NCI-H146 (cell line): ENCODE data around the gene HOXD11.

Experiments
- DNase-seq: peaks from one replicate; lab custom pipeline; 2025; lab: John Stamatoyannopoulos, UW

The HOXD11 gene

GRCh38 chr2:176149481-176149938 is 42.4 kb downstream of the HOXD11 start:
- no peak for DNase-seq

DNA sequence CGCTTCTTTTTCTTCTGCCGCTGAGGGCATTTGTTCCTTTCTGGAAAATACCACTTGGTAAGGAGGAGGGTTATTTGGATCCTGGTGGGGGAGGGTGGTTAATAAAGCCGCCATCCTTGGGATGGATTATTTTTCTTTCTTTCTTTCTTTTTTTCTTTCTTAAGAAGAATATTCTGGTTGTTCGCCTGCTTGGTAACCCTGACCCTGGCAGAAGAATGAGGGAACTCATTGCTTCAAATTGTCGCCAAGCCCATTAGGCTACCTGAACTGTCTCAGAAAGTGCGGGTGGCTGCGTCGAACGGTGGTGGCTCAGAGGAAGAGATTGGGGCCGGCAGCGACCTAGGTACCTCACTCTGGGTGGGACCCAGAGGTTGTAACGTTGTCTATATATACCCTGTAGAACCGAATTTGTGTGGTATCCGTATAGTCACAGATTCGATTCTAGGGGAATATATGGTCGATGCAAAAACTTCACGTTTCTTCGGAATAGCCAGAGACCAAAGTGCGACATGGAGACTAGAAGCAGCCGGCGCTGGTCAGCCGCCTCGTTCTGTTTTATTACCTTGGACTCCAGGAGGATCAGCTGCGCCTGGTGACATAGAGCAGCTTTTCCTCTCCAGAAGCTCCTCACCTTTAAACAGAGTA is 43.0 kb downstream of the HOXD11 start:
- DNase-seq, result no peak

DNA sequence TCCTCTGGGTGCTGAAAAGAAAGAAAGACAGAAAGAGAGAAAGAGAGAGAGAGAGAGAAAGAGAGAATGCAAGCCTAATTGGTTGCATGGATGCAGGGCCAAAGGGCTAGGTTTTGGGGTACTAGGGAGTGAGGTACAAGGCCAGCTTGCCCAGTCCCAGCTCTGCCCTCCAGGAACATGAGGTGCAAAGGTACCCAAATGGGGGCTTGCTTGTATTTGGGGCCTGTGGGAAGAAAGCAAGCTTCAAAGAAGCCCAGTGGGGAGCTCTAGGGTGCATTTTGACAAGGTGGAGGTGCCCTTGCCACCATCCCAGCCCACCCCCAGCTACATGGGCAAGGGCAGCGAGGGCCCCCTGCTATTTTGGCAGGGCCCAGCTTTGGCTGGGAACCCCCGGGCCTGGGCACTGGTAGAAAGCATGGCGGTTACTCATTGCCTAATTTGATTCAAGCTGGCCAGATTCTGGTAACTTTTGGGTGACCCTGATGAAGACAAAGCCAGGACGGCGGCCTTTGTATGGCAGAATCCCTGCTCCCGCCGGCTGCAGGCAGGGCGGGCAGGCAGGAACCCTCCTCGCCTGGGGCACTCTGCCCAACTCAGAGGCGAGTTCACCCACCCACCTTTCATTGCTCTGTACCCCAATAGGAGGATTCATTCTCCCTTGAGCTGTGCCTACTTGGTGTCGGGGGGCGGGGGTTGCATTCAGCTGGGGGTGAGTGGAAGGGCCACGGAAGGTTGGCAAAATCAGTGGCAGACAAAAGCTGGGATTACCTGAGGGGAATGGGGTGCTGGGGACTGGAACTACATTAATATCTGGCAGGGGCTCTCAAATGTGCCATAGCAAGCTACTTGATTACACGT is 43.7 kb downstream of the HOXD11 start:
- no peak for DNase-seq

DNA sequence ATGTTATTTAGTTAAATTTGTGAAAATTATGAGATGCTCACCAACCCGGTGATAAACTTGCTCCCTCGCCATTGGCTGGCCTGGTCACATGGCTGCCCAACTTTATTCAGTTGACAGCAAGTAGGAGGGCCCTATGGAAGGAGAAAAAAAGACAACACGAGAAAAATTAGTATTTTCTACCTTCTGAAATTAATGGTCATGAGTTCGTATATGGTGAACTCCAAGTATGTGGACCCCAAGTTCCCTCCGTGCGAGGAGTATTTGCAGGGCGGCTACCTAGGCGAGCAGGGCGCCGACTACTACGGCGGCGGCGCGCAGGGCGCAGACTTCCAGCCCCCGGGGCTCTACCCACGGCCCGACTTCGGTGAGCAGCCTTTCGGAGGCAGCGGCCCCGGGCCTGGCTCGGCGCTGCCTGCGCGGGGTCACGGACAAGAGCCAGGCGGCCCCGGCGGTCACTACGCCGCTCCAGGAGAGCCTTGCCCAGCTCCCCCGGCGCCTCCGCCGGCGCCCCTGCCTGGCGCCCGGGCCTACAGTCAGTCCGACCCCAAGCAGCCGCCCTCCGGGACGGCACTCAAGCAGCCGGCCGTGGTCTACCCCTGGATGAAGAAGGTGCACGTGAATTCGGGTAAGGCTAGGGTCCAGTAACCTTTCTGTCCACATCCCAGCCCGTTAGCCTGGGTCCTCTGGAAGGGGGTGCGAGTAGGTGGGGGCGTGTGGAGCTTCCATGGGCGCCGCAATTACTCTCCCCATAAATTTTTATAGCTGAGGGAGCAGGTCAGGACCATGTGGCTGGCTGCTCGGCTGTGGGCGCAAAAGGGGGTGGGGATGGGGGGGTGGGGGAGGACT is 44.6 kb downstream of the HOXD11 start, which contains the start of gene HOXD4:
Gene HOXD4, plus strand, starts transcription at position 109 of the 846 bp plus-strand sequence. Its CDS starts 84 bp downstream, at position 193.
- no peak for DNase-seq

DNA sequence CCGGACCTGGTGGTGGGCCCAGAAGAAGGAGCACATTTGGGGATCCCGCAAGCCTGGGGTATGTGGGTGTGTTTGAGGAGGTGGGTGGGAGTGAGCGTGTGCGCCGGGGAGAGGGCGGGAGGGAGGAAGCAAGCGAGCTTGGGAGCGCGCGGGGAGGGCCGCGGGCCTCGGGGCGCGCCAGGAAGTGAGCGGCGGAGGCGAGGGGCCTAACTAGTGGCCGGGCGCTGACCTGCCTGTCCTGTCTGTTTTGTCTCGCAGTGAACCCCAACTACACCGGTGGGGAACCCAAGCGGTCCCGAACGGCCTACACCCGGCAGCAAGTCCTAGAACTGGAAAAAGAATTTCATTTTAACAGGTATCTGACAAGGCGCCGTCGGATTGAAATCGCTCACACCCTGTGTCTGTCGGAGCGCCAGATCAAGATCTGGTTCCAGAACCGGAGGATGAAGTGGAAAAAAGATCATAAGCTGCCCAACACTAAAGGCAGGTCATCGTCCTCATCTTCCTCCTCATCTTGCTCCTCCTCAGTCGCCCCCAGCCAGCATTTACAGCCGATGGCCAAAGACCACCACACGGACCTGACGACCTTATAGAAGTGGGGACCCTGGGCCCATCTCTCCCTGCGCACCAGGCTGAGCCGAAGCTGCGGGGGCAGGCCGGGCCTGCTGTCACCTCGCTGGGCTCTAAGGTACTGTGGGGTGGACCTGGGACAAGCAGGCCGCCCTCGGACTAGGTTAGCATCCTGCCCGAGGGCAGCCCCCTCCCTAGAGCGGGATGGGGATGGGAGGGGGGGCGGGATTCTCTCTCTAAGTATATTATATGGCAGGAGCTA is 45.5 kb downstream of the HOXD11 start:
- no peak for DNase-seq

- no peak for DNase-seq
These were observed 47.6 kb downstream of the HOXD11 start for GRCh38 chr2:176154576-176155252.

GRCh38 chr2:176155356-176156044 is 48.4 kb downstream of the HOXD11 start:
- DNase-seq, result no peak

GRCh38 chr2:176156301-176156806 is 49.3 kb downstream of the HOXD11 start:
- DNase-seq, result no peak

GRCh38 chr2:176156807-176157498 is 49.9 kb downstream of the HOXD11 start, which contains the start of gene HOXD3:
HOXD3 (plus strand) TSS chr2:176157307; CDS start chr2:176169115, 11,808 bp downstream.
- DNase-seq, result peak; percentile 25

DNA sequence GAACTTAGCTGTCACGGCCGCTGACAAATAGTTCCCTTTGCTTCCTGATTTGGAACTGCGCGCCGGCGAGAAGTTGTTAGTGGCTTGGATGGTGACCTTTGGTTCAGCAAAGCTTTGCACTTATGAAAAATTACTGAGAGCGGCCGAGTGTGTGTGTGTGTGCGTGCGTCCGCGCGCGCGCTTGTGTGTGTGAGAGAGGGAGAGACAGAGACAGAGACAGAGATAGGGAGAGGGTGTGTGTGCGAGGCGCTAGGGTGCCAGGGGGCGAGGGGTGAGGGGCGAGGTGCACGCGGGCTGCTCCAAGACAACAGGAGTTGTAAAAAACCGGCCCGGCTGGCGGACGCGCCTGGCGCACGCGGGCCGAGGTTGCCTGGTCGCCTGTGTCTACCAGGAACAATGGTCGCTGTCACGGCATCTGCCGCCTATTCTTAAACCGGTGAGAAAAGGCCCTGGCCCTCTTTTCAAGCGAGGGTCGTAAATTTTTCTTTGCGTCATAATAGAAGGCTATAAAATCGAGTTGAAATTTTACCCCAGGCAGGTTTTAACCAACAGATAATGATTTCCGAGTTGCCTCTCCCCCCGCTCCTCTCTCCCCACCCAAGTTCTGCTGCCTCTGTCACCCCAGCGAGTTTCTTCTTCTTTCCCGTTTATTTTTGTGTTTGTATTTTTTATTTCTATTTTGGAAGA is 50.6 kb downstream of the HOXD11 start:
- peak; percentile 66 for DNase-seq

- DNase-seq, result peak; percentile 55
These were observed 51.1 kb downstream of the HOXD11 start for GRCh38 chr2:176158186-176158591.

- DNase-seq, result no peak
These were observed 52.0 kb downstream of the HOXD11 start for GRCh38 chr2:176158855-176159662.
